Activated effector memory CD4-positive, alpha-beta T cell treated with anti-CD3 and anti-CD28 coated beads, Interleukin-2, amount 50 U/mL, for 16 hours (primary cell): ENCODE results near the gene TOR4A.
A peak's percentile ranks its signal among the peaks of the same experiment; 100 is the strongest.

ENCODE experiments used
- DNase-seq: peaks from one replicate; pipeline ENCODE4 v3.0.0-alpha.2; 2020

TOR4A gene

GRCh38 chr9:137307255-137308056, 29.9 kb downstream of the TOR4A start:
- DNase-seq = no peak

- no peak for DNase-seq
These were observed 30.6 kb downstream of the TOR4A start for GRCh38 chr9:137308057-137308619.

GRCh38 chr9:137309368-137310188, 32.1 kb downstream of the TOR4A start:
- DNase-seq = peak; percentile 59

GRCh38 chr9:137310189-137311052, 32.9 kb downstream of the TOR4A start:
- DNase-seq = peak; percentile 53

GRCh38 chr9:137311171-137311985, 33.9 kb downstream of the TOR4A start:
- peak; percentile 73 for DNase-seq

GRCh38 chr9:137311986-137312851, 34.7 kb downstream of the TOR4A start:
- peak; percentile 54 for DNase-seq

GRCh38 chr9:137312852-137313325, 35.4 kb downstream of the TOR4A start:
- DNase-seq = no peak

- peak; percentile 61 for DNase-seq
These were observed 35.9 kb downstream of the TOR4A start for GRCh38 chr9:137313326-137313936.

GRCh38 chr9:137313956-137314560, 36.5 kb downstream of the TOR4A start:
- no peak for DNase-seq

- DNase-seq = peak; percentile 62
These were observed 37.3 kb downstream of the TOR4A start for GRCh38 chr9:137314561-137315560.

GRCh38 chr9:137315581-137316011, 38.1 kb downstream of the TOR4A start:
- no peak for DNase-seq

- peak; percentile 62 for DNase-seq
These were observed 38.8 kb downstream of the TOR4A start for GRCh38 chr9:137316012-137316981.

GRCh38 chr9:137317021-137317717, 39.6 kb downstream of the TOR4A start:
- DNase-seq = peak; percentile 60

- no peak for DNase-seq
These were observed 40.4 kb downstream of the TOR4A start for GRCh38 chr9:137317718-137318511.

GRCh38 chr9:137318602-137319001, 41.1 kb downstream of the TOR4A start:
- no peak for DNase-seq
